HL-60 (cell line): ENCODE results near the gene QRICH2.

Experiments
- GABPA ChIP-seq: IDR thresholded peaks from 2 replicates; pipeline ENCODE4 v1.6.1; 2012; ENCODE audit warnings: low read depth
- POLR2AphosphoS5 ChIP-seq: IDR thresholded peaks from 2 replicates; pipeline ENCODE4 v1.6.1; 2012; ENCODE audit warnings: low read depth
- SPI1 ChIP-seq: IDR thresholded peaks from 2 replicates; pipeline ENCODE4 v1.6.1; 2012; ENCODE audit warnings: low read depth, mild to moderate bottlenecking, borderline replicate concordance
- TF ChIP-seq, protein P1 (sequence below): IDR thresholded peaks from one replicate; pipeline ENCODE4 v1.5.1; 2011; ENCODE audit warnings: low read length, control low read depth, inconsistent platforms; ENCODE audit not compliant: insufficient read depth
- TF ChIP-seq, protein P2 (sequence below): IDR thresholded peaks from 2 replicates; pipeline ENCODE4 v1.6.1; 2012; ENCODE audit warnings: low read depth; ENCODE audit not compliant: insufficient replicate concordance

DNA sequence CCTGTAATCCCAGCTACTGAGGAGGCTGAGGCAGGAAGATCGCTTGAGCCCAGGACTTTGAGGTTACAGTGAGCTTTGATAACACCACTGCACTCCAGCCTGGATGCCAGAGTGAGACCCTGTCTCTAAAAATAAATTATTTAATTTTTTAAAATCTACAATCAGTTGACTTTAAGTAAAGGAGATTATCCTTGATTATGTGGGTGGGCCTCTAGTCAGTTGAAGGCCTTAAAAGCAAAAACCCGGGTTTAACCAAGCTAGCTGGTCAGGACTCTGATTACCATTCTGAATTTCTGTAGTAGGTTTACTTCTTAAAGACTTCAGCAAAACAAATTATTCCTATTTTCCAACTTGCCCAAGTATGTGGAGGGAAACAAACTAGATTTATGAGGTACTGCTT, 72.2 kb downstream of the QRICH2 start:
- TF ChIP-seq GABPA, result no peak
- no peak for TF ChIP-seq POLR2AphosphoS5
- TF ChIP-seq, protein P1, sequence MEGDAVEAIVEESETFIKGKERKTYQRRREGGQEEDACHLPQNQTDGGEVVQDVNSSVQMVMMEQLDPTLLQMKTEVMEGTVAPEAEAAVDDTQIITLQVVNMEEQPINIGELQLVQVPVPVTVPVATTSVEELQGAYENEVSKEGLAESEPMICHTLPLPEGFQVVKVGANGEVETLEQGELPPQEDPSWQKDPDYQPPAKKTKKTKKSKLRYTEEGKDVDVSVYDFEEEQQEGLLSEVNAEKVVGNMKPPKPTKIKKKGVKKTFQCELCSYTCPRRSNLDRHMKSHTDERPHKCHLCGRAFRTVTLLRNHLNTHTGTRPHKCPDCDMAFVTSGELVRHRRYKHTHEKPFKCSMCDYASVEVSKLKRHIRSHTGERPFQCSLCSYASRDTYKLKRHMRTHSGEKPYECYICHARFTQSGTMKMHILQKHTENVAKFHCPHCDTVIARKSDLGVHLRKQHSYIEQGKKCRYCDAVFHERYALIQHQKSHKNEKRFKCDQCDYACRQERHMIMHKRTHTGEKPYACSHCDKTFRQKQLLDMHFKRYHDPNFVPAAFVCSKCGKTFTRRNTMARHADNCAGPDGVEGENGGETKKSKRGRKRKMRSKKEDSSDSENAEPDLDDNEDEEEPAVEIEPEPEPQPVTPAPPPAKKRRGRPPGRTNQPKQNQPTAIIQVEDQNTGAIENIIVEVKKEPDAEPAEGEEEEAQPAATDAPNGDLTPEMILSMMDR, result no peak
- TF ChIP-seq SPI1, result no peak
- TF ChIP-seq, protein P2, sequence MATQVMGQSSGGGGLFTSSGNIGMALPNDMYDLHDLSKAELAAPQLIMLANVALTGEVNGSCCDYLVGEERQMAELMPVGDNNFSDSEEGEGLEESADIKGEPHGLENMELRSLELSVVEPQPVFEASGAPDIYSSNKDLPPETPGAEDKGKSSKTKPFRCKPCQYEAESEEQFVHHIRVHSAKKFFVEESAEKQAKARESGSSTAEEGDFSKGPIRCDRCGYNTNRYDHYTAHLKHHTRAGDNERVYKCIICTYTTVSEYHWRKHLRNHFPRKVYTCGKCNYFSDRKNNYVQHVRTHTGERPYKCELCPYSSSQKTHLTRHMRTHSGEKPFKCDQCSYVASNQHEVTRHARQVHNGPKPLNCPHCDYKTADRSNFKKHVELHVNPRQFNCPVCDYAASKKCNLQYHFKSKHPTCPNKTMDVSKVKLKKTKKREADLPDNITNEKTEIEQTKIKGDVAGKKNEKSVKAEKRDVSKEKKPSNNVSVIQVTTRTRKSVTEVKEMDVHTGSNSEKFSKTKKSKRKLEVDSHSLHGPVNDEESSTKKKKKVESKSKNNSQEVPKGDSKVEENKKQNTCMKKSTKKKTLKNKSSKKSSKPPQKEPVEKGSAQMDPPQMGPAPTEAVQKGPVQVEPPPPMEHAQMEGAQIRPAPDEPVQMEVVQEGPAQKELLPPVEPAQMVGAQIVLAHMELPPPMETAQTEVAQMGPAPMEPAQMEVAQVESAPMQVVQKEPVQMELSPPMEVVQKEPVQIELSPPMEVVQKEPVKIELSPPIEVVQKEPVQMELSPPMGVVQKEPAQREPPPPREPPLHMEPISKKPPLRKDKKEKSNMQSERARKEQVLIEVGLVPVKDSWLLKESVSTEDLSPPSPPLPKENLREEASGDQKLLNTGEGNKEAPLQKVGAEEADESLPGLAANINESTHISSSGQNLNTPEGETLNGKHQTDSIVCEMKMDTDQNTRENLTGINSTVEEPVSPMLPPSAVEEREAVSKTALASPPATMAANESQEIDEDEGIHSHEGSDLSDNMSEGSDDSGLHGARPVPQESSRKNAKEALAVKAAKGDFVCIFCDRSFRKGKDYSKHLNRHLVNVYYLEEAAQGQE, result no peak
